HCT116 (cell line): ENCODE measurements around the gene SLC5A3. TPM values are rescaled to one million over a fixed set of nuclear protein-coding genes. Genes with fewer than 3 reads are reported as not detected.

ENCODE experiments used
- ATAC-seq: fragments of 200-7000 bp; cut with Tn5 transposase; 2 replicates; pipeline ENCODE4 v1.9.1; 2020; ENCODE audit warnings: mild to moderate bottlenecking, moderate library complexity
- BruUV-seq: library from RNA; stranded (reverse); fragments of 400-500 nt; replicated peaks from 2 replicates; lab custom pipeline; 2021; lab: Mats Ljungman, UMichigan
- CTCF ChIA-PET: fragments of 300-600 bp; sonication (Branson Sonifier 250); formaldehyde crosslinking; loops from one replicate; lab custom pipeline; 2021; ENCODE audit warnings: antibody characterized with exemption; lab: Charles Lee
- POLR2A ChIA-PET: fragments of 300-600, 350-600 bp; sonication (Branson Sonifier 250); formaldehyde crosslinking; loops from one replicate; lab custom pipeline; 2021; ENCODE audit warnings: antibody characterized with exemption; lab: Charles Lee
- RAD21 ChIA-PET, 2 experiments: fragments of 300-600 bp; sonication (Branson Sonifier 250); formaldehyde crosslinking; loops; one replicate each; lab custom pipeline; 2023; ENCODE audit warnings: low total read pairs in 2 of 2; ENCODE audit not compliant: uncharacterized antibody in 2 of 2, unreplicated experiment in 2 of 2, low non-redundant PET in 1 of 2; lab: Charles Lee
- DNase-seq: peaks from one replicate; pipeline ENCODE4 v3.0.0-alpha.2; 2010; ENCODE audit warnings: low read depth, low spot score
- H2AFZ ChIP-seq: fragments of 200-600 bp; shearing (Covaris generic), sonication (generic); 2 replicates; pipeline ENCODE4 v1.6.1; 2017; ENCODE audit warnings: low read depth, mixed run types, mixed read lengths, antibody characterized with exemption, low read length; ENCODE audit not compliant: poor library complexity, severe bottlenecking
- H3K27ac ChIP-seq: 2 replicates; pipeline ENCODE4 v1.5.1; 2012; ENCODE audit warnings: low read depth, low read length
- H3K27me3 ChIP-seq: fragments of 200-600 bp; sonication (generic); 2 replicates; pipeline ENCODE4 v1.6.1; 2016; ENCODE audit warnings: mixed run types, low read length, mixed read lengths; ENCODE audit not compliant: insufficient read depth
- H3K36me3 ChIP-seq, 2 experiments: fragments of 200-500 bp in 1 of 2; fragments of 200-600 bp in 1 of 2; sonication (Bioruptor generic) in 1 of 2; sonication (generic) in 1 of 2; 2 replicates each; pipeline versions ENCODE4 v1.5.1 to v1.6.1; 2014 to 2016; ENCODE audit warnings: low read length in 2 of 2, inconsistent platforms in 1 of 2, mixed read lengths in 1 of 2, mixed run types in 1 of 2; ENCODE audit not compliant: insufficient read depth in 2 of 2, control insufficient read depth in 1 of 2
- H3K4me1 ChIP-seq, 2 experiments: fragments of 200-600 bp in 1 of 2; sonication (generic) in 1 of 2; 2 replicates each; pipeline versions ENCODE4 v1.5.1 to v1.6.1; 2012 to 2017; ENCODE audit warnings: low read length in 2 of 2, inconsistent platforms in 1 of 2, mild to moderate bottlenecking in 1 of 2, mixed read lengths in 1 of 2, mixed run types in 1 of 2, moderate library complexity in 1 of 2; ENCODE audit not compliant: insufficient read depth in 2 of 2, control insufficient read depth in 1 of 2
- H3K4me2 ChIP-seq: fragments of 200-600 bp; sonication (generic); 2 replicates; pipeline ENCODE4 v1.6.1; 2017; ENCODE audit warnings: mixed run types, low read length, mixed read lengths
- H3K4me3 ChIP-seq, 2 experiments: fragments of 200-600 bp in 1 of 2; sonication (generic) in 1 of 2; replicated peaks in 1 of 2; 2 replicates each; pipeline ENCODE4 v1.5.1; 2011 to 2016; ENCODE audit warnings: low read length in 2 of 2, control low read depth in 1 of 2, low read depth in 1 of 2, mild to moderate bottlenecking in 1 of 2, mixed read lengths in 1 of 2, mixed run types in 1 of 2
- H3K79me2 ChIP-seq: fragments of 200-600 bp; sonication (generic); 2 replicates; pipeline ENCODE4 v1.6.1; 2017; ENCODE audit warnings: mild to moderate bottlenecking, mixed run types, low read length, moderate library complexity, mixed read lengths; ENCODE audit not compliant: insufficient read depth
- H3K9ac ChIP-seq: fragments of 200-600 bp; sonication (generic); 2 replicates; pipeline ENCODE4 v1.6.1; 2016; ENCODE audit warnings: low read length, mixed read lengths
- H3K9me2 ChIP-seq: fragments of 200-600 bp; sonication (generic), shearing (Covaris generic); 2 replicates; pipeline ENCODE4 v1.6.1; 2017; ENCODE audit warnings: mixed run types, mild to moderate bottlenecking, moderate library complexity; ENCODE audit not compliant: insufficient read depth
- H3K9me3 ChIP-seq, 2 experiments: fragments of 200-500 bp in 1 of 2; fragments of 200-600 bp in 1 of 2; sonication (Bioruptor generic) in 1 of 2; sonication (generic) in 1 of 2; 2 replicates each; pipeline ENCODE4 v1.6.1; 2014 to 2017; ENCODE audit warnings: low read length in 2 of 2, mixed read lengths in 2 of 2, inconsistent platforms in 1 of 2, low read depth in 1 of 2, mild to moderate bottlenecking in 1 of 2, mixed run types in 1 of 2, moderate library complexity in 1 of 2; ENCODE audit not compliant: control insufficient read depth in 1 of 2, insufficient read depth in 1 of 2
- H4K20me1 ChIP-seq: fragments of 200-600 bp; sonication (generic), shearing (Covaris generic); 2 replicates; pipeline ENCODE4 v1.6.1; 2017; ENCODE audit warnings: mixed run types, mild to moderate bottlenecking, moderate library complexity; ENCODE audit not compliant: insufficient read depth
- ATF3 ChIP-seq: IDR thresholded peaks from 2 replicates; pipeline ENCODE4 v1.6.1; 2012
- CBX3 ChIP-seq: IDR thresholded peaks from 2 replicates; pipeline ENCODE4 v1.6.1; 2012; ENCODE audit warnings: low read depth
- CTCF ChIP-seq, 3 experiments: fragments of 200-600 bp in 1 of 3; sonication (generic) in 1 of 3; IDR thresholded peaks in 2 of 3; conservative IDR thresholded peaks in 1 of 3; 2 replicates each; pipeline ENCODE4 v1.5.1; 2012 to 2017; ENCODE audit warnings: low read depth in 2 of 3, low read length in 2 of 3, antibody characterized with exemption in 1 of 3, borderline replicate concordance in 1 of 3, control low read depth in 1 of 3, mild to moderate bottlenecking in 1 of 3, mixed read lengths in 1 of 3, mixed run types in 1 of 3, moderate library complexity in 1 of 3; ENCODE audit not compliant: insufficient read depth in 1 of 3
- EGR1 ChIP-seq: IDR thresholded peaks from 2 replicates; pipeline ENCODE4 v1.6.1; 2012; ENCODE audit warnings: low read depth
- ELF1 ChIP-seq: IDR thresholded peaks from 2 replicates; pipeline ENCODE4 v1.6.1; 2012; ENCODE audit warnings: low read depth, borderline replicate concordance
- EZH2 ChIP-seq: fragments of 200-600 bp; sonication (generic); IDR thresholded peaks from 2 replicates; pipeline ENCODE4 v1.6.1; 2017; ENCODE audit warnings: antibody characterized with exemption, mixed run types
- EZH2phosphoT487 ChIP-seq: fragments of 200-600 bp; IDR thresholded peaks from 2 replicates; pipeline ENCODE4 v1.6.1; 2018; ENCODE audit warnings: antibody characterized with exemption, borderline replicate concordance
- JUND ChIP-seq: IDR thresholded peaks from 2 replicates; pipeline ENCODE4 v1.6.1; 2012
- POLR2A ChIP-seq: IDR thresholded peaks from 2 replicates; pipeline ENCODE4 v1.7.0; 2011; ENCODE audit warnings: borderline replicate concordance; ENCODE audit not compliant: insufficient read depth, insufficient read length; ENCODE audit errors: extremely low read depth
- POLR2AphosphoS5 ChIP-seq: IDR thresholded peaks from 2 replicates; pipeline ENCODE4 v1.6.1; 2011; ENCODE audit warnings: mild to moderate bottlenecking, low read depth, low read length, moderate library complexity
- SIN3A ChIP-seq: IDR thresholded peaks from 2 replicates; pipeline ENCODE4 v1.6.1; 2012; ENCODE audit warnings: low read depth
- SP1 ChIP-seq: IDR thresholded peaks from 2 replicates; pipeline ENCODE4 v1.6.1; 2012; ENCODE audit warnings: low read depth
- SRF ChIP-seq: IDR thresholded peaks from 2 replicates; pipeline ENCODE4 v1.6.1; 2012; ENCODE audit warnings: low read depth
- TCF7L2 ChIP-seq: IDR thresholded peaks from 2 replicates; pipeline ENCODE4 v1.7.0; 2011; ENCODE audit warnings: borderline replicate concordance, inconsistent platforms; ENCODE audit not compliant: insufficient read depth, insufficient read length; ENCODE audit errors: extremely low read depth
- YY1 ChIP-seq: IDR thresholded peaks from 2 replicates; pipeline ENCODE4 v1.6.1; 2011; ENCODE audit warnings: low read length, low read depth, moderate library complexity, mild to moderate bottlenecking; ENCODE audit not compliant: insufficient replicate concordance; ENCODE audit errors: extremely low read depth
- ZBTB33 ChIP-seq: IDR thresholded peaks from 2 replicates; pipeline ENCODE4 v1.6.1; 2011; ENCODE audit warnings: mild to moderate bottlenecking, low read length, moderate library complexity; ENCODE audit not compliant: insufficient replicate concordance; ENCODE audit errors: extremely low read depth
- ZFX ChIP-seq: fragments of 450-650 bp; IDR thresholded peaks from 2 replicates; pipeline ENCODE4 v1.6.1; 2017
- ZNF274 ChIP-seq: fragments of 200-500 bp; sonication (Bioruptor generic); IDR thresholded peaks from 2 replicates; pipeline ENCODE4 v1.6.1; 2014; ENCODE audit warnings: mild to moderate bottlenecking, low read depth, low read length, inconsistent platforms
- intact Hi-C: fragments of 100-400 bp; cut with micrococcal nuclease; formaldehyde crosslinking; loops from 2 replicates; pipeline ENCODE4 v1.10.0; 2022
- total RNA-seq: library from RNA; stranded (reverse); gene quantifications from one replicate; pipeline ENCODE4 v1.2.1, GENCODE V29; 2021; ENCODE audit not compliant: unreplicated experiment

Gene SLC5A3
- total RNA-seq, 1 experiment from 2014 or later, result 11.8 TPM

DNA sequence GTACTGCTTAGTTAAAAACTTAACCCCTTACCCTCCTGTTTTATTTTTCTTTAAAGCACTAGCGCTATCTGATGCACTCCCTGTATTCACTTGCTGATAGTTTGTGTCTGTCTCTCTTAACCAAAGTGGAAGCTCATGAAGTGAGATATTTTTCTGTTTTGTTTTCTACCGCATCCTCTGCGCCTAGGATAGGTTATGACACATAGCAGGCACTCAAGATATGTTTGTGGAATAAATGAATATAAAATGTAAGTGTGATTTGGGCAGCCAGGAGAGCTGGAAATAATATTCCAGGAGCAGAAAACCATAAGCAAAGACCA is 49.0 kb upstream of the SLC5A3 start:
- no TSS peak for BruUV-seq
- ChIA-PET RAD21 (no interaction called here), POLR2A (no interaction called here), CTCF (no interaction called here)
- intact Hi-C loops, result no loop called here
- peaks cover 0 to 7% of the 10 kb centered on the region in 2 experiments; a peak in 1 of 4 replicates for H3K9me3 ChIP-seq
- ATAC-seq (no peak), DNase-seq (no peak)
- peaks cover 11 to 15% of the 10 kb centered on the region in 2 experiments for H3K4me1 ChIP-seq
- no peak overlapping the region for H2AFZ ChIP-seq
- H3K9ac ChIP-seq, result no peak overlapping the region
- H3K4me3 ChIP-seq, result no peak overlapping the region
- no peaks in the 10 kb centered on the region for H3K36me3 ChIP-seq
- no peaks in the 10 kb centered on the region for H3K27me3 ChIP-seq
- TF ChIP-seq POLR2A (no peak), SP1 (no peak)
- no peak overlapping the region for H3K27ac ChIP-seq
- H3K79me2 ChIP-seq, result no peaks in the 10 kb centered on the region
- H4K20me1 ChIP-seq, result no peaks in the 10 kb centered on the region
- no peaks in the 10 kb centered on the region for H3K9me2 ChIP-seq
- no peak overlapping the region for H3K4me2 ChIP-seq

DNA sequence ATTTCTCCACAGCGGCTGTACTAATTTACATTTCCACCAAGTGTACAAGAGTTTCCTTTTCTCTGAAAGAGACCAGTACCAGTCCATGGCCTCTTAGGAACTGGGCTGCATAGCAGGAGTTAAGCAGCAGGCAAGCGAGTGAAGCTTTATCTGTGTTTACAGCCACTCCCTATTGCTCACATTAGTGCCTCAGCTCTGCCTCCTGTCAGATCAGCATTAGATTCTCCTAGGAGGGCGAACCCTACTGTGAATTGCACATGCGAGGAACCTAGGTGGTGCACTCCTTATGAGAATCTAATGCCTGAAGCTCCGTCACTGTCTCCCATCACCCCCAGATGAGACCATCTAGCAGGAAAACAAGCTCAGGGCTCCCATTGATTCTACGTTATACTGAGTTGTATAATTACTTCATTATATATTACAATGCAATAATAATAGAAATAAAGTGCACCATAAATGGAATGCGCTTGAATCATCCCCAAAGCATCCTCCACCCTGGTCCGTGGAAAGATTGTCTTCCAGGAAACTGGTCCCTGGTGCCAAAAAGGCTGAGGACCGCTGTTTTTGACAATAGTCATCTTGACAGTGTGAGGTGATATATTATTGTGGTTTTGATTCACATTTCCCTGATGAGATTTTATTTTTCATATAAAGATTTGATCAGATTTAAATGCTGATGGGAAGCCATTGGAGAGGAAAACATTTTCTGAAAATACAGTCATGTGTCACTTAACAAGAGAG is 45.5 kb upstream of the SLC5A3 start:
- Histone ChIP-seq H3K4me2 (no peak overlapping the region), H3K27ac (no peak overlapping the region), H3K79me2 (no peaks in the 10 kb centered on the region), H3K9me2 (no peaks in the 10 kb centered on the region), H3K9me3 (no peaks in the 10 kb centered on the region), H2AFZ (no peak overlapping the region), H3K27me3 (no peaks in the 10 kb centered on the region), H3K4me3 (no peak overlapping the region), H3K36me3 (no peaks in the 10 kb centered on the region), H3K4me1 (peaks cover 10 to 23% of the 10 kb centered on the region in 2 experiments), H3K9ac (no peak overlapping the region), H4K20me1 (no peaks in the 10 kb centered on the region)
- no TSS peak for BruUV-seq
- POLR2A ChIA-PET, result no interaction called here
- CTCF ChIA-PET, result no interaction called here
- ATAC-seq (no peak), DNase-seq (no peak)
- RAD21 ChIA-PET, result no interaction called here
- intact Hi-C loops, result no loop called here
- TF ChIP-seq YY1 (no peak), ZBTB33 (no peak), ZFX (no peak), JUND (no peak), ZNF274 (no peak), SRF (no peak), EGR1 (no peak), ELF1 (no peak), CBX3 (no peak), CTCF (IDR thresholded peaks at IDR 0.05 in 2 of 3, conservative IDR thresholded peaks at IDR 0.05 in 1 of 3; ENCODE audit: borderline replicate concordance in 1 of 3, insufficient read depth in 1 of 3, low read depth in 2 of 3, low read length in 2 of 3) (no peak), POLR2AphosphoS5 (no peak), ATF3 (no peak), EZH2 (no peak), TCF7L2 (no peak), SIN3A (no peak), EZH2phosphoT487 (no peak)
